VCaP (cell line): ENCODE measurements around the gene HNRNPA1L2.

Source experiments
- H3K27ac ChIP-seq: fragments of 450-650 bp; 2 replicates; pipeline ENCODE4 v1.5.1; 2017
- TF ChIP-seq, protein P1 (sequence below): fragments of 450-650 bp; conservative IDR thresholded peaks from 2 replicates; pipeline ENCODE4 v1.5.1; 2017; ENCODE audit warnings: mild to moderate bottlenecking, moderate library complexity

Gene HNRNPA1L2

DNA sequence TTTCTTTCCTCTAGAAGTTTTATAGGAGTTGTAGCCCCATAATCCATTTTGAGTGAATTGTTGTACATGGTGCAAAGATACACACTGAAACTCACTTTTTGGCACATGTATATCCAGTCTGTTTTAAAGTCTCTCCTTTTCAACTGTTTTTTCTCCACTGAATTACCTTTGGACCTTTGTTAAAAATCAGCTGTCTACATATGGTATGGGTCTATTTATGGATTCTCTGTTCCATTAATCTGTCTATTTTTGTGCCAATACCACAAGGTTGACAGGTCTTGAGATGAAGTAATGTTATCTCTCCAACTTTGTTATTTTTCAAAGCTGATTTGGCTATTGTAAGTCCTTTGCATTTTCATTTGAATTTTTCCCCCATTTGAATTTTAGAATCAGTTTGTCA lies 4.7 kb downstream of the HNRNPA1L2 start:
- TF ChIP-seq, protein P1, sequence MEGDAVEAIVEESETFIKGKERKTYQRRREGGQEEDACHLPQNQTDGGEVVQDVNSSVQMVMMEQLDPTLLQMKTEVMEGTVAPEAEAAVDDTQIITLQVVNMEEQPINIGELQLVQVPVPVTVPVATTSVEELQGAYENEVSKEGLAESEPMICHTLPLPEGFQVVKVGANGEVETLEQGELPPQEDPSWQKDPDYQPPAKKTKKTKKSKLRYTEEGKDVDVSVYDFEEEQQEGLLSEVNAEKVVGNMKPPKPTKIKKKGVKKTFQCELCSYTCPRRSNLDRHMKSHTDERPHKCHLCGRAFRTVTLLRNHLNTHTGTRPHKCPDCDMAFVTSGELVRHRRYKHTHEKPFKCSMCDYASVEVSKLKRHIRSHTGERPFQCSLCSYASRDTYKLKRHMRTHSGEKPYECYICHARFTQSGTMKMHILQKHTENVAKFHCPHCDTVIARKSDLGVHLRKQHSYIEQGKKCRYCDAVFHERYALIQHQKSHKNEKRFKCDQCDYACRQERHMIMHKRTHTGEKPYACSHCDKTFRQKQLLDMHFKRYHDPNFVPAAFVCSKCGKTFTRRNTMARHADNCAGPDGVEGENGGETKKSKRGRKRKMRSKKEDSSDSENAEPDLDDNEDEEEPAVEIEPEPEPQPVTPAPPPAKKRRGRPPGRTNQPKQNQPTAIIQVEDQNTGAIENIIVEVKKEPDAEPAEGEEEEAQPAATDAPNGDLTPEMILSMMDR: no peak
- peak overlapping the region; percentile 22; the same call in 1 of the 2 replicates for H3K27ac ChIP-seq

DNA sequence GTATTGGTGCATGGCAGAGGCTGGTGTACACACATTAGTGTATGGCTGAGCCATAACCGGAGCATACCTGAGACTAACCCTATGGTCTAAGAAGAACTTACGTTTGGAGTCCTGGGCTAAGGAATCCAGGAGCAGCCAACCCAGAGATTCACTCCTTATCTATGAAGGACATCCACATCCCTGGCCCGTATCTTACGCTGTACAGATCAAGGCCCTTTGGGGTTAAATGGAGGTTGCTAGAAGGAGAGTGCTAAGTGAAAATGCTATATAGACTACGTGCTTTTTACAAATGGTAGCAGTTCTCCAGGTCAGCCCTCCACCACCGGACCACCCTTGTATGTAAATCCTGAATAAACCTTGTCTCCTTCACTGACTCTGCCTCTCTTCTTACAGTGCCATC lies 8.5 kb downstream of the HNRNPA1L2 start:
- H3K27ac ChIP-seq: peak overlapping the region; percentile 97
- TF ChIP-seq, protein P1: no peak

DNA sequence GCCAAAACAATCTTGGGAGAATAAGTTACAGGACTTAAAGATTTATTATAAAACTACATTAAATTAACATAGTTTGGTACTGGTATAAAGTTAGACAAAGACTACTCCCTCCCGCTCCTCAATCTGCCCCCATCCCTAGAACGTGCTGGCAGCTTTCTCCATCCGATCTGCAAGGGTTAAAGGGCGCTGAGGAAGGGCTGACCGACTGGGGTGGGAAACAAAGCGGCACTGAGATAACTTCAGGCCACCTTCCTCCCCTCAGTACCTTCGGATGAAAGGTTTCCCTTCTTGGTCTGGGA lies 9.6 kb downstream of the HNRNPA1L2 start:
- H3K27ac ChIP-seq: peak overlapping the region; percentile 97
- TF ChIP-seq, protein P1: no peak

DNA sequence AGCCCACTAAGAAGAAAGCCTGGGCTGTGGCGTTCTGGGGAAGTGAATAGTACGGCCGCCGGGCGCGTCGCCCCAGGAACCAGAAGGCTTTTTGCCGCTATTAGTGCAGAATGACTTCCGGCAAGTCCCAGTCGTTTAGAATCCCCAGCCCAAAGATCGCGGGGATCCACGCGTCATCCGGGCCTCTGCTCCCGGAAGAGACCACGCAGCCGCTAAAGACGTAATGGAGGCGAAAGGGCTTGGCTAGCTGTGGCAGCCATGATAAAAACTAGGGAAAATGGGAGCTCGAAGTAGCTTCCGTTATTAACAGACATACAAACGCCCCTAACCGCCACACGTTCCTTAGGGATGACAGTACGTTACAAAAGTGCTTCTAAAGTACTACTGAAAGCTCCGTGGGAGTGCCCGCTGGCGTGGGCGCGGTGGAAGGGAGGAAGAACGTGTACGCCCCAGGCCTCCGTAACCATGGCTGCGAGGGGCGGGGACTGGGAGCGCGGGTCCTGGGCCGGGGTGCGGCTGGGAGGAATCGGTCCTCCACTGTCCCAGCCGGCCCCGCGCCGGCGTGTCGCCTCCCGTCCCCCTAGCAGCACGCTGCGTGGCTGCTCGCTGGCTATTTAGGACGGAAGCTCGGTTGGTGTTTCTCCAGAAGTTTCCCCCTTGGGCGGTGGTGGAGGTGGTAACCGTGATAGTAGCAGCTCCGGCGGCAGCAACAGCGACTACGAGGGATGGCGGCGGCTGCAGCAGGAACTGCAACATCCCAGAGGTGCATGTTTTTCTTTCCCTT lies 10.2 kb downstream of the HNRNPA1L2 start, which contains the start of gene SUGT1:
SUGT1 (plus strand) TSS at position 641 of the 784 bp plus-strand sequence; CDS start at position 726, 85 bp downstream.
- TF ChIP-seq, protein P1: peak; percentile 76
- peak within 1 kb of the TSS; percentile 97 for H3K27ac ChIP-seq

DNA sequence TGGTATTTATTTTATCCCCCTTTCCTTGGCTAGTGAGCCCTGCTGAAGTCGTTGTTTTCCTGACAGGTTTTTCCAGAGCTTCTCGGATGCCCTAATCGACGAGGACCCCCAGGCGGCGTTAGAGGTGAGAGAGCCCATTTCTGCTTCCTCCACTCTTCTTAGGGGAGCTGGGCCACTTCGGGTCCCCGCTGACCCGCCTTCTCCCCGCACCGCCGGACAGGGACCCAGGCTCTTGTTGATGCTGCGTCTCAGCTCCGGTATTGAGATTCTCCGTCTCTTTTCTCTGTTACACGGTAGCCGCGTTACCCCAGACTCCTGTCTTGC lies 10.7 kb downstream of the HNRNPA1L2 start:
- H3K27ac ChIP-seq: peak overlapping the region; percentile 97
- TF ChIP-seq, protein P1: peak; percentile 51

DNA sequence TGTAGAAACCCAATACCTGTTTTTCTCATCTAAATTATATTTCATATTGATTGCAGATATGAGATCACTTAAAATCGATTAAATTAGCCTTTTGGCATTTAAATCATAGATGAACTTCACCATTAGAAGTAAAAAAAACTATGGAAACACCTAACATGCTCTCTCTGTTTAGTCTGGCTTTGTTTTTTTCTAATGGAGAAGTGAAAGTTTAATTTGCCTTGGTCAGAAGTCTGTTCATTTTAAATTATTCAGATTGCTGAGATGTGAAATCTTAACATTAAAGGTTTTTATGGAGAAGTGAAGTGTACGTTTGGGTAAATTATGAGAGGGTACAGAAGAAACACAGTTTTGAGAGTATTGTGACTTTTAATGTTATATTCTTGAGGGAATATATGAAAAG lies 17.1 kb downstream of the HNRNPA1L2 start:
- TF ChIP-seq, protein P1: no peak
- no peak overlapping the region for H3K27ac ChIP-seq

DNA sequence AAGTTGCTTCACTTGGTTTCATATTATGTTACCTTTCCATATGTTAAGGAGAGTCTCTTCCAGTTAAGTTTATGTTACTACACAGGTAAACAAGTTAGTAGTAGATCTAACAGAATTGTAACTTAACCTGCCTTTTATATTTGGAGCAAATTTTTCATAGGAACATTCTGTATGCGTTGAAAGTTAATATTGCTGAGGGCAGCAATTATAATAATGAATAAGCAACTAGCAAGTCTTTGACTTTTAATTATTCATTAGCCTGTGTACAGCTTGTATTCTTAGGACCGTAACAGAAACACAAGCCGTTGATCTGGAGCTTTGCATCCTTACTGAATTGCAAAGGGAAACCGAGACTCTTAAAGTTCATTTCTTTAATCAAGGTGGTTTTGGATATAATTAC lies 22.0 kb downstream of the HNRNPA1L2 start:
- TF ChIP-seq, protein P1: no peak
- no peak overlapping the region for H3K27ac ChIP-seq
